Measurements from ENCODE around the gene MAP1LC3A.

GRCh38 chr20:34531608-34532265, 26.8 kb upstream of the MAP1LC3A start:
- TF ChIP-seq CTCF (conservative IDR thresholded peaks at IDR 0.05) = no peak
- TF ChIP-seq EZH2 (IDR thresholded peaks at IDR 0.05; ENCODE audit: low read depth) = no peak

Measured in PC-9 (cell line).